HG03039 (cell line): ENCODE data around the gene CCDC141.
"Not testable (repeated sequence)": the region's sequence is repeated elsewhere in the genome, so short reads cannot be mapped to it uniquely, and the experiment has no call there.

ENCODE experiments used
- ATAC-seq: cut with Tn5 transposase; IDR thresholded peaks from one replicate; pipeline ENCODE4 v1.9.1; 2021; ENCODE audit warnings: mild to moderate bottlenecking, moderate library complexity; ENCODE audit not compliant: unreplicated experiment

CCDC141 gene, protein sequence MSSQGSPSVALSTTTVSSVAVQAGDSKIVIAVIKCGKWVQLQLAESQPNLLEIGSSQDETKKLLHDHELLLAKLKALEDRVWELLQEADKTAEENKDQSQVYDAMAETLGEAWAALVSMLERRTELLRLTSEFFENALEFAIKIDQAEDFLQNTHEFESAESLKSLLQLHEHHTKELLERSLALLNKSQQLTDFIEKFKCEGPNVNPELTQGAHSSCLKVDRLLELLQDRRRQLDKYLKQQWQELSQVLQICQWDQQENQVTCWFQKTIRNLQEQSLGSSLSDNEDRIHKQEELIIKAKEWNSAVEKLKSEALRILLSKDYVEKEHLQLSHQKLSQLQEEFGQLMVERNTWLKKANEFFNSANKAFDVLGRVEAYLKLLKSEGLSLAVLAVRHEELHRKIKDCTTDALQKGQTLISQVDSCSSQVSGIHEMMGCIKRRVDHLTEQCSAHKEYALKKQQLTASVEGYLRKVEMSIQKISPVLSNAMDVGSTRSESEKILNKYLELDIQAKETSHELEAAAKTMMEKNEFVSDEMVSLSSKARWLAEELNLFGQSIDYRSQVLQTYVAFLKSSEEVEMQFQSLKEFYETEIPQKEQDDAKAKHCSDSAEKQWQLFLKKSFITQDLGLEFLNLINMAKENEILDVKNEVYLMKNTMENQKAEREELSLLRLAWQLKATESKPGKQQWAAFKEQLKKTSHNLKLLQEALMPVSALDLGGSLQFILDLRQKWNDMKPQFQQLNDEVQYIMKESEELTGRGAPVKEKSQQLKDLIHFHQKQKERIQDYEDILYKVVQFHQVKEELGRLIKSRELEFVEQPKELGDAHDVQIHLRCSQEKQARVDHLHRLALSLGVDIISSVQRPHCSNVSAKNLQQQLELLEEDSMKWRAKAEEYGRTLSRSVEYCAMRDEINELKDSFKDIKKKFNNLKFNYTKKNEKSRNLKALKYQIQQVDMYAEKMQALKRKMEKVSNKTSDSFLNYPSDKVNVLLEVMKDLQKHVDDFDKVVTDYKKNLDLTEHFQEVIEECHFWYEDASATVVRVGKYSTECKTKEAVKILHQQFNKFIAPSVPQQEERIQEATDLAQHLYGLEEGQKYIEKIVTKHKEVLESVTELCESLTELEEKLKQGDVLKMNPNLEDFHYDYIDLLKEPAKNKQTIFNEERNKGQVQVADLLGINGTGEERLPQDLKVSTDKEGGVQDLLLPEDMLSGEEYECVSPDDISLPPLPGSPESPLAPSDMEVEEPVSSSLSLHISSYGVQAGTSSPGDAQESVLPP (N-terminal part only)

DNA sequence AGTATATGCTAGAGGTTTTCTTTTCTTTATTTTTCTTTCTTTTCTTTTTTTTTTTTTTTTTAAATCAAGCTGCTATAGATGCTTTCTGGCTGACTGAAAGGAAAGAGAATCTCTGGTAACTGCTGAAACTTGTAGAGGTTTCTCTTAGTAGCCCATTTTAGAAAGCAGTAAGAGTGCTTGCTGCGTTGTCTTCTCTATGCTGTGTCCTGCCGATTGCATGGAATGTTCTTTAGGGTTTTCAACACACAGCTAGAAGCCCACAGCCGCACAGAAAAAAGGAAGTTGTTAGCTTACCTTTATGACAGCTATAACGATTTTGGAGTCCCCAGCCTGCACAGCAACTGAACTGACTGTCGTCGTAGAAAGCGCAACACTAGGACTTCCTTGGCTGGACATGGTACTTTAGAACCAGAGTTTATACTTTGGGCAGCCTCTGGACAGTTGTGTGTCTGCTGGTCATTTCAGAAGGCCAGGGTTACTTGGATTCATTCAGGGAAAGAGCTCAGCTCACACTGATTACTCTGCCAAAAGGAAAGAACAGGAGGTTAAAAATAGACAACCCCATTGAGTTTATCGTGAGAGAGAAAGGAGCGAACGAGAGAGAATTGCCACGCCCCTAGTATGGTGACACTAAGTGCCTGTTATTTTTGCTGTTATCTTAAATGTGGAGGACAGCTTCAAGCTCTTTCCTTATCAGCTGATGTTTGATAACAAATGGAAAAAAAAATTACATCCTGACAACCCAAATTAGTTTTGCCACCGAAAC, at the start of gene CCDC141:
Gene CCDC141, minus strand, starts transcription at position 592 of the 766 bp plus-strand sequence. Its CDS starts 196 bp downstream, at position 396.
- peak; percentile 52 for ATAC-seq

DNA sequence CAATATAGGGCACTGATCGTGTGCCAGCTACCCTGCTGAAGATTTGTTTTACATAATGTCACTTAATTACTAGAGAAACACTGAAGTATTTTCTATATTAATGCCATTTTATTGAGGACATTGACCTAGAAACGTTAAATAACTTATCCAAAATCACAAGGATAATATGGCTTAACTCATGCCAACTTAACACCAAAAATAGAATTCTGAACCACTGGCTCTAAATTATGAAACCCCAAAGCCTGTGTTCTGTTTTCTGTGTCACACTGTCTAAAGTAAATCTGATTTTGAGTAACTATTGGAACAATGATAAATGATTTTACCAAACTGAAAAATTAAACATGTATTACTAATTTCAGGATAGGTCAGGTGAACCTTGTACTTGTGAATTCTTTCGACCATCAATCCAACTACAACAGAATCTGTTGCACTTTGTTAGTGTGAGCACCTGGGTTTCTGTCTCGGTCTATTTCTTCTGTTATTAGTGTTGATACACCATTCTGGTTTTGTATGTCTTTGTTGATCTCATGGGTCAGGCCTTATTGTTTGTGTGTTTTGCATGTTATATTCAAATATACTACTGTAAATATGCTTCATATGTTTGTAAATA, 48.2 kb upstream of the CCDC141 start:
- no peak for ATAC-seq

DNA sequence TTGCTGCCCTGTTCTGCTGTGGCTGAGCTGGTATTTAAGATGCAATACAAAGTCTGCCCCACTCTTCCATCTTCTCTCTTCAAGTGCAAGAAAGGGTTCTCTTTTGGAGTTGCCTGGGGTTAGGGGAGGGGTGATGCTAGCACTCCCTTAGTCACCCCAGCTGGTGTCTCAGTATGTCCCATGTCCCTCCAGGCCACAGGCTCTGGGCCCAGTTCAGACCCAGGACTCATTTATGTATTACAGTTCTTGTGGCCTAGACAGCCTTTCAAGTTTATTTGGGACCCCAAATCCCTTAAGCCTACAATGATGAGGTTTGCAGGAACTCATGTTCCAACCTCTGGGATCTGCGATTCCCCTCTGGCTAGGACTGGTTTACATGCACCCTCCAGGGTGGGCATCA, 47.2 kb upstream of the CCDC141 start:
- ATAC-seq = no peak

DNA sequence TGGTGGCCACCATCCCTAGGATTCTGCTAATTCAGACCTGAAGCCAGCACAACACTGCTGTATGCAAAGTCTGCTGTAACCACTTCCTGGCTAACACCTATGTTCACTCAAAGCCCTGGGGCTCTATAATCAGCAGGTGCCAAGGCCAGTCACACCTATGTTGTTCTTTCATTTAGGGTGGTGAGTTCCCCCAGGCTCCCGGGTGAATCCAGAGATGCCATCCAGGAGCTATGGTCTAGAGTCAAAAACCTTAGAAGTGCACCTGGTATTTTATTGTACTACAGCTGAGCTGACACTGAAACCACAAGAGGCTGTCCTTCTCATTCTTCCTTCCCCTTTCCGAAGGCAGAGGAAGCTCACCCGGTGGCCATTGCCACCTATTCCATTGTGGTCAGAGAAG, 46.2 kb upstream of the CCDC141 start:
- ATAC-seq = peak; percentile 95

DNA sequence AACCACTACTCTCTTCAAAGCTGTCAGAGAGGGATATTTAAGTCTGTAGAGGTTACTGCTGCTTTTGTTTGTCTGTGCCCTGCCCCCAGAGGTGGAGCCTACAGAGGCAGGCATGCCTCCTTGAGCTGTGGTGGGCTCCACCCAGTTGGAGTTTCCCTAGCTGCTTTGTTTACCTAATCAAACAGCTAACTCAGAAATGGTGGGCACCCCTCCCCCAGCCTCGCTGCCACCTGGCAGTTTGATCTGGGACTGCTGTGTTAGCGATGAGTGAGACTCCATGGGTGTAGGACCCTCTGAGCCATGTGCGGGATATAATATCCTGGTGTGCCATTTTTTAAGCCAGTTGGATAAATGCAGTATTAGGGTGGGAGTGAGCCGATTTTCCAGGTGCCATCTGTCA, 43.0 kb upstream of the CCDC141 start:
- not testable (repeated sequence) for ATAC-seq

DNA sequence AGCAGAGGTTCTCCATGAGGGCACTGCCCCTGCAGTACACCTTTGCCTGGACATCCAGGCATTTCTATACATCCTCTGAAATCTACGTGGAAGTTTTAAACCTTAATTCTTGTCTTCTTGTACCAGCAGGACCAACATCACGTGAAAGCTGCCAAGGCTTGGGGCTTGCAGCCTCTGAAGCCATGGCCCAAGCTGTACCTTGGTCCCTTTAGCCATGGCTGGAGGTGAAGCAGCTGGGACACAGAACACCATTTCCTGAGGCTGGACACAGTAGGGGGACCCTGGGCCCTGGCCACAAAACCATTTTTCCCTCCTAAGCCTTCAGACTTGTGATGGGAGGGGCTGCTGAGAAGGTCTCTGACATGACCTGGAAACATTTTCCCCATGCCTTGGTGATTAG, 32.8 kb upstream of the CCDC141 start:
- ATAC-seq = no peak

DNA sequence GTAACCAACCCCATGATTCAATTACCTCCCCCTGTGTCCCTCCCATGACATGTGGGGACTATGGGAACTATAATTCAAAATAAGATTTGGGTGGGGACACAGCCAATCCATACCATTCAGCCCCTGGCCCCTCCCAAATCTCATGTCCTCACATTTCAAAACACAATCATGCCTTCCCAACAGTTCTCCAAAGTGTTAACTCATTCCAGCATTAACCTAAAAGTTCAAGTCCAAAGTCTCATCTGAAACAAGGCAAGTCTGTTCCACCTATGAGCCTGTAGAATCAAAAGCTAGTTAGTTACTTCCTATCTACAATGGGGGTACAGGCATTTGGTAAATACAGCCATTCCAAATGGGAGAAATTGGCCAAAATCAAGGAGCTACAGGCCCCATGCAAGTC, 32.0 kb upstream of the CCDC141 start:
- no peak for ATAC-seq

DNA sequence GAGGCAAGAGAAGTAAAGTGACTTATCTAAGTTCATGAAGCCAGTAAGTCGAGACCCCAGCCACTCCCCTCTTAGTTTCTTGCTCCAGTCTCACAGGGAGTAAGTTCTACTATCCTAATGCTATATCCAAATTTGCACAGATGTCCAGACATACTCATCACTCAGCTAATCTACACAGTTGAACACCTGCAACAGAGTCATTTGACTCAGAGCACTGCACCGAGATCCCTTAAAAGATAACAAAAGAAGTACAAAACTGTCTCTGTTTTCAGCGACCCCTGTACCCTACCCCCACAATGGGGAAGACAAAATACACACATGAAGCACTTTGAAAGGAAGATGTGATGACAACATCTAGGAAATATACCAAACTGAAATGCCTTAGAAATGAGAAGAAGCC, 22.6 kb upstream of the CCDC141 start:
- ATAC-seq = no peak

DNA sequence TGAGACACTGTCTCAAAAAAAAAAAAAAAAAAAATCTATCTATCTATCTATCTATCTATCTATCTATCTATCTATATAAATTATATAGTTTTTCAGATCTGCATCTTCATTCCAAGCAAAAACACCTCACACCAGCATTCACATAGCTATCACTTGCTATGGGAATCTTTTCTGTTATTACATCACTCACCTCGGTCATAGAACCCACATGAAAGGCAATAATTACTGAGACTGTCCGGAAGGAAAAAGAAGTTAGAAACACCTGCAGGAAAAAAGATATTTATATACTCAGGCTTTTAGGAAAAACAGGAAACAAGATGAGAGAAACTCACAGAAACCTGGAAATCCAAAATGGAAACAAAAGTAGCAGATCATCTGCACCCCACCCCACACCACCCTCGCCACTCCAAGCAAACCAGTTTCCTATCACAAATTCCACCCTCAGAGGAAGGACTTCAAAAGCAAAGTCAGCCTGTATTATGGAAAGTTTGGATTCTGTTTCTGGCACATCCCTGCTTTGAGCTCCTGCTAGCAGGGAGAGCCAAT, 21.9 kb upstream of the CCDC141 start:
- ATAC-seq = no peak

DNA sequence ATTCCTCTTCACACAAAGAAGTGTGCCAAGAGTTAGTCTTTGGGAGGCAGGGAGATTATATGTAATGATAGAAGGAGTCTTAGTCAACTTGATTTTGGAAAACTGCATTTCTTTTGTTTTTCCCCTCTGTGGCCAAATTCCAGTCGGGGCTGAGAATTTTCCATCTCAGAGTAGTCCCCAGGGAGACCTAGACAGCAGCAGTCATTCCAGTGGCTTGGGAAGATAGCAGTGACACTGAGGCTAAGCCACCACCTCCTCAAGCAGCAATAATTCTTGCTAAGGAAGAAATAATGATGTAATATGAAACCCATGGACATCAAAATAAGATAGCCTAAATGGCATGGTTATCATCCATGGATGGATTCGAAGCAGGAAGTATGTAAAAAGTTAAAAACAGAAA, 21.0 kb upstream of the CCDC141 start:
- ATAC-seq = no peak

DNA sequence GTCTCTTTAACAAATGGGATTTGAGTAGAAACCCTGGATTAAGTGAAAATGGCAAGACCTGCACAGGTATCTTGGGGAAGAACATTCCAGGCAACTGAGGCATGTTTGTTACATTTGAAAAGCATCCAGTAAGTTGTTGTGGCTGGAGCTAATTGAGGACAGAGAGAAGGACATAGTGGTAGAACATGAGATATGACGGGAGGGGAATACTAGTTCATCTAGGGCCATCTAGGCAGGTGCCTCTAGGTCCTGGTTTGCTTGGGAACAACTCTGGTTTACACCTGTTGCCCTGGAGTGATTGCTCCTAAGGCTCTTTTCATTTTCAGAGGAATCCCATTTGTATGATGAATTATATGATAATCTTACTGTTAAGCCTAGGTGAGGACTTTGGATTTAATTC, 19.7 kb upstream of the CCDC141 start:
- no peak for ATAC-seq

DNA sequence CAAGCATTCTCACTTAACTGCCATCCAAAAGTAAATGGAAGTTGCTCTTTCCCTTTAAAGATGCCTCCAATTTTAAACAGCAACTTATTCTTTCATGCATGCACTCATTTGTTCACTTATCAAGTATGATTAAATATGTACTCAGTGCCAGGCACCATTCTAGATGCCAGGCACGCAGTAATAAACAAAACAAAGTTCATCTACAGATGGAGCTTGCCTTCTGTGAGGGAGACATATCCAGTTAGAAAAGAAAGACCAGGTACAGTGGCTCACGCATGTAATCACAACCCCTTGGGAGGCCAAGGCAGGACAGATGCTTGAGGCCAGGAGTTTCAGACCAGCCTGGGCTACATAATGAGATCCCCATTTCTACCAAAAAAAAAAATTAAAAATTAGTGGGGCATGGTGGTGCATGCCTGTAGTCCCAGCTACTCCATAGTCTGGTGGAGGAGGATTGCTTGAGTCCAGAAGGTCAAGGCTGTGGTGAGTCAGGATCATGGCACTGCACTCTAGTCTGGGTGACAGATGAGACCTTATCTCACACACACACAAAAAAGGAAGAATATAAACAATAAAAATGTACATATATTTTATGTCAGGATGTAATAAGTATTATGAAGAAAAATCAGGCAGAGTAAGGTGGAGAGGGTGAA, 19.2 kb upstream of the CCDC141 start:
- no peak for ATAC-seq

DNA sequence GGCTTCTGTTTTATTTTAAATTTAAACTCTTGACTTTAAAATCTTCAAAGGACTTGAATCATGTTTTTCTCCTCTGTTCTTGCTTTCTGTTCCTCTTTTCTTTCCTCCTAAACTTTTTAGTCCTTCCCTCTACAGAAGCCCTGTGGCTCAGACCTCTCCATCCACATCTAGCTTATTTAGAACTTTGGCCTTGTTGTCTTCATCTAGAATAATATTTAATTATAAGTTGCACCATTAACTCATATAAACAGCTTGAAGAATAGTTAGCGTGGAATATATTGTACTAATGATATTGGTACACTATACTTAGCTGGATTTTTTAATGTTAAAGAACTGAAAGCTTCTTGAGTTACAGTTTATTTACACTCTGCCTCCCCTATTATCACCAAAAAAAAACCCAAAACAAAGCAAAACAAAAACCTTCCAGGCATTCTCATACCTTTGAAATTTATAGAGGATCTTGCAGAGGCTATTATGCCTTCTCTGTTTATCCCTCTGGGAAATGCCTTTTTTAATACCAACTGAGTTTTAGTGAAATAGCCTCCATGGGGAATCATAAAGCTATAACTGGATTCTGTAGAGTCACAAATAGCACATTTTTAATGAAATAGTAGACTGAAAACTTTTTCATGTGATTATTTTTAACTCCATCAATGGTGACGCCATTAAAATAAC, 9.2 kb upstream of the CCDC141 start:
- ATAC-seq = no peak

DNA sequence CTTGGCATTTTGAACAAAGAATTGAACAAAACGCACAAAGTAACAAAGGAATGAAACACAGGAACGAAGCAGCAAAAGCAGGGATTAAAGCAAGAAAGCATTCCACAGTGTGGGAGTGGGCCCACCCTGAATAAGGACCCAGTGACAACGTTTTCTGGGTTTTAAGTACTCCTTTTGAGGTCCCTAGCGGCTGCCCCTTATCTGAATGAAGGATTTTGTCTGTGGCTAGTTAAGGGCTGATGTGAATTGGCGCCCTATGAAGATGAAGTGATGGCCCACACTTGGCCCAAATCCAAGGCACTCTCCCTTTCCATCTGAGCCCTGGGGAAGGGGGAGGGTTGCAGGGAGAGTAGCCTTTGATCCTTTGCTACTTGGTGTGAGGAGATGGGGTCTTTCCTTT, 7.8 kb upstream of the CCDC141 start:
- no peak for ATAC-seq

DNA sequence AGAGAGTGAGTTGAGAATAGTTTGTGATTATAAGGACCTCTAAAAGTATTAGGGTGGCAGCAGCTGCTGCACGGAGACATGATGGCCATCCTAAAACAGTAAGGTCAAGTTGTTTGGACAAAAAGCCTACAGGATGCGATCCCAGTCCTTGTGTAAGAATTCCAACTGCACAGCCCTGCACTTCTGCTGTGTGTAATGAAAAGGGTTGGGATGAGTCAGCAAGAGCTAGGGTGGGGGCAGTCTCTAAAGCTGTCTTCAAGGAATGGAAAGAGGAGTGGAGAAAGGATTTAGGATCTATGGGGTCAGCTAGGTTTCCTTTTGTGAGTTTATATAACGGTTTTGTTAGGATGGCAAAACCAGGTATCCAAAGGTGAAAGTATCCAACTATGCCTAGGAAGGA, 3.6 kb upstream of the CCDC141 start:
- ATAC-seq = not testable (repeated sequence)

DNA sequence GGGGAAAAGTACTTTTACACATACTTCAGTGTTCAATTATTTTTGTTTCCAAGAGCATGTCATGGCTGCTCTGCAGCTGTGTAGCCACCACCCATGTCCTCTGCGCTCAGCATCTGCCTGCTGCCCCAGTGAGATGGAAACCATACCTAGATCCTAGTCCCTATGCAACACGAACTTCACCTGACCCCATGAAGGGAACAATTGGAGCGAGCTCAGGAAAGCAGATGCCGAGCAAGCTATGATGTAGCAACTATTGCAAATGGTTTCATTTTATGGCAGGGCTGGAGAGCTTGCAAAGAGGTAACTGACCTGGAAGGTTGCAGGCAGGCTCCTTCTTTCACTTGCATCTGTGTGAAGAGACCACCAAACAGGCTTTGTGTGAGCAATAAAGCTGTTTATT, 1.3 kb upstream of the CCDC141 start:
- no peak for ATAC-seq

DNA sequence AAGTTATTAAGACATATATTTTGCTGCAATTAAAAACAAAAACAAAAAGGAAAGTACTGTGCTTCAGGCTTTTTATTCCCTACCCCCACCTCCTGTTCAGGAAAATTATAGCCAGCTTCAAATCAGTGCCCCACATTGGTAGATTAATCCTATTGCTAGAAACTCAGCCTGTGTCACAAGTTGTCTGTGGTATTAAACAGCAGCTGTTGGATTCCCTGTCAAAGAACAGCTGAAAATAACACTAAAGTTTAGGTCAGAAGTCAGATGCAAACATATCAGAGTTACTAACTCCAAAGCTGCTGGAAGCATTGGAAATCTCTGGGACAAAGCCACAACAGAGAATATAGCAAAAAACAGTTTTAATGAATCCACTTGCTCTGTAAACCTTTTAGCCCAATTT, 818 bp upstream of the CCDC141 start:
- ATAC-seq = no peak

DNA sequence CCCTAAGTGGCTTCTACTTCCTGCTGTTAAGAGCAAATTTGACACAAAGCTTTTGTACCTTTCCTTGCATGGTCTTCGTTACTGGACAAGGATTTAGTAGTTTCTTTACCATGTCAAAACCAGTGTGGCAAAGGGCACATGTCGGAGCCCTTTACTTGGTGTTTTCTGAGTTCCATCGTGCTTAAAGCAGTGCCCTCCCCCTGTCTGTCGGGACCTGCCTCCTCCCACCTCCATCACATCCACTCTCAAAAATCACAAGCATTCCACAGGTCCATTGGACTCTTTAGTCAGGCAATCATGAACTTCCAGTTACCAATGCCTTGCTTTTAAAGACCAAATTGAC, 763 bp downstream of the CCDC141 start:
- peak; percentile 33 for ATAC-seq

DNA sequence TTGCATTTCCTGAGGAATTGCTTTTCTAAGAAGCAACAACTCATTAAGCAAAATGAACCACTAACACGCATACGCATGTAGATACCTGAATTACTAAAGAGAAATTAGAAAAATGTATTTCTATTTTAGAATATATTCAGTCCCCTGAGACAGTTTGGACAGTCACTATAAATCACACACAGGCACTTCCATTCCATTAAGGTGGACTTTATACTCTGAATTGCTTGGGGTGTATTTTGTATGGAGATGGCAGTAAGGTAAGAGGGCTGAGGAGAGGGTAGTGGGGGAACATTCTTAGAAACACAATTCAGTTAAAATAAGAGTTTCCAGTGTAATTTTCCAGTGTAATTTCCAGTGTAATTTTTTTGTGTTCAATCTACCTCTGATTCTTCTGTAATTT, 1.8 kb downstream of the CCDC141 start:
- ATAC-seq = no peak
